ENCODE data around the gene ADAMTSL2. TPM values are rescaled to one million over a fixed set of nuclear protein-coding genes. Genes with fewer than 3 reads are reported as not detected.

ADAMTSL2 gene
- total RNA-seq, 3 donors from 2014 or later (not counting 1 experiment from before 2014, with no cell fraction given) = not detected

DNA sequence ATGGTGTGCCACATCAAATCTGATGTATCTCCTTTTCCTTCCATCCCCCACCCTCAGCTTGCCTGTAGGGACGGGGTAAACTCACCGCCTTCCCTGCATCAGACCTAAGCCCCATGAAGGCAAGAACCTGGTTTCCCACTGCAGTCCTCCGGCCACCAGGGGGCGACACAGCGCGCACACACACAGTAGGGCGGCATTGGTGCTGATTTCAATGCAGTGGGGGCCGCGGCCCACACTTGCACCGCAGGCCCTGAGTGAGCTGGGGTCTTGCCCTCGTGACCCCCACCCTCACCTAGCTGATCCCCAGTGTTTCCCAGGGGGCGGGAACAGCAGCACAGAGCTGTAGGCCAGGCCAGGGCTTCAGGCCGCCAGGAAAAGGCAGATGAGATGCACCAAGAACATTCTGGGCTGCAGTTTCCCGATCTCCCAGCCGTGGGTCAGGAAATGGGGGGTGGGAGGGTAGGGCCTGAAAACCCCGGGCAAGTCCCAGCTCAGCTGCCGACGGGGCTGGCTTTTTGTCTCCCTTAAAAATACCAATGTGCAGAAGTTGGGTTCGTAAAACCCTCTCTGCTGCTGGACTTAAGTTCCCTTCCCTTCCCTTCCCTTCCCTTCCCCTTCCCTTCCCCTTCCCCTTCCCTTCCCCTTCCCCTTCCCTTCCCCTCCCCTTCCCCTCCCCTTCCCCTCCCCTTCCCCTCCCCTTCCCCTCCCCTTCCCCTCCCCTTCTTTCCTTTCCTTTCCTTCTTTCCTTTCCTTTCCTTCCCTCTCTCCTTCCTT lies 55.1 kb downstream of the ADAMTSL2 start:
- TF ChIP-seq CTCF (IDR thresholded peaks at IDR 0.05) = peak; percentile 42
- Histone ChIP-seq H3K27ac (ENCODE audit: low read length) (no peak overlapping the region), H3K4me3 (ENCODE audit: low read length) (no peak overlapping the region), H3K36me3 (ENCODE audit: control insufficient read depth, insufficient read depth, low read length) (no peaks in the 10 kb centered on the region), H3K9me3 (ENCODE audit: control insufficient read depth, insufficient read depth, low read length) (no peaks in the 10 kb centered on the region), H3K4me1 (ENCODE audit: control insufficient read depth, insufficient read depth, low read length) (peaks cover 6% of the 10 kb centered on the region), H3K27me3 (ENCODE audit: control insufficient read depth, insufficient read depth, low read length) (peaks cover 10% of the 10 kb centered on the region)
- H3K4me3 Mint-ChIP-seq = no peak overlapping the region
- no peak overlapping the region for H3K27ac Mint-ChIP-seq
- DNase-seq = peak in 1 of 2 donors; percentile 69
- WGBS (ENCODE audit: insufficient coverage) = 49% methylated on average over 19 of the region's 19 CpGs
- peaks cover 9 to 14% of the 10 kb centered on the region in 2 donors for H3K27me3 Mint-ChIP-seq (ENCODE audit: low read depth in 2 of 2)
- no peak for ATAC-seq
- intact Hi-C loops (cut with micrococcal nuclease) = no loop called here
- H3K9me3 Mint-ChIP-seq = no peaks in the 10 kb centered on the region
- no peaks in the 10 kb centered on the region for H3K36me3 Mint-ChIP-seq
- no peaks in the 10 kb centered on the region for H3K4me1 Mint-ChIP-seq

- no peak for DNase-seq
- no peak overlapping the region for H3K27ac Mint-ChIP-seq
Measured at GRCh38 chr9:133590231-133590855, 55.8 kb downstream of the ADAMTSL2 start.

GRCh38 chr9:133591116-133591910 lies 56.8 kb downstream of the ADAMTSL2 start:
- intact Hi-C loops (cut with micrococcal nuclease) = no loop called here
- H3K27me3 ChIP-seq (ENCODE audit: control insufficient read depth, insufficient read depth, low read length) = no peaks in the 10 kb centered on the region
- no peaks in the 10 kb centered on the region for H3K4me1 Mint-ChIP-seq

More at GRCh38 chr9:133590231-133590855, 55.8 kb downstream of the ADAMTSL2 start:
- Histone ChIP-seq H3K4me3 (ENCODE audit: low read length) (no peak overlapping the region), H3K27me3 (ENCODE audit: control insufficient read depth, insufficient read depth, low read length) (peaks cover 9% of the 10 kb centered on the region), H3K36me3 (ENCODE audit: control insufficient read depth, insufficient read depth, low read length) (no peaks in the 10 kb centered on the region), H3K27ac (ENCODE audit: low read length) (no peak overlapping the region), H3K9me3 (ENCODE audit: control insufficient read depth, insufficient read depth, low read length) (no peaks in the 10 kb centered on the region), H3K4me1 (ENCODE audit: control insufficient read depth, insufficient read depth, low read length) (peaks cover 4% of the 10 kb centered on the region)
- TF ChIP-seq CTCF (IDR thresholded peaks at IDR 0.05) = no peak
- H3K4me3 Mint-ChIP-seq = no peak overlapping the region
- 76% methylated on average over 20 of the region's 20 CpGs for WGBS (ENCODE audit: insufficient coverage)
- no peaks in the 10 kb centered on the region for H3K4me1 Mint-ChIP-seq
- intact Hi-C loops (cut with micrococcal nuclease) = no loop called here
- no peak for ATAC-seq
- H3K27me3 Mint-ChIP-seq (ENCODE audit: low read depth in 2 of 2) = peaks cover 8 to 11% of the 10 kb centered on the region in 2 donors
- no peaks in the 10 kb centered on the region for H3K36me3 Mint-ChIP-seq
- H3K9me3 Mint-ChIP-seq = no peaks in the 10 kb centered on the region

More at GRCh38 chr9:133591116-133591910, 56.8 kb downstream of the ADAMTSL2 start:
- no peak for TF ChIP-seq CTCF (IDR thresholded peaks at IDR 0.05)
- ATAC-seq (no peak), DNase-seq (no peak)
- Histone ChIP-seq H3K9me3 (ENCODE audit: control insufficient read depth, insufficient read depth, low read length) (no peaks in the 10 kb centered on the region), H3K4me3 (ENCODE audit: low read length) (no peak overlapping the region), H3K4me1 (ENCODE audit: control insufficient read depth, insufficient read depth, low read length) (no peaks in the 10 kb centered on the region), H3K27ac (ENCODE audit: low read length) (no peak overlapping the region), H3K36me3 (ENCODE audit: control insufficient read depth, insufficient read depth, low read length) (no peaks in the 10 kb centered on the region)
- H3K27ac Mint-ChIP-seq = no peak overlapping the region
- H3K36me3 Mint-ChIP-seq = no peaks in the 10 kb centered on the region
- H3K9me3 Mint-ChIP-seq = no peaks in the 10 kb centered on the region
- 83% methylated on average over 17 of the region's 17 CpGs for WGBS (ENCODE audit: insufficient coverage)
- peaks cover 0 to 6% of the 10 kb centered on the region in 2 donors for H3K27me3 Mint-ChIP-seq (ENCODE audit: low read depth in 2 of 2)
- no peak overlapping the region for H3K4me3 Mint-ChIP-seq

Data from natural killer cell (primary cell).